Stimulated activated CD4-positive, alpha-beta T cell treated with anti-CD3 and anti-CD28 coated beads, Interleukin-12 subunit alpha, Interleukin-12 subunit beta, amount 100 ng/mL, for 4 hours (primary cell): ENCODE data around the gene SAFB2.
"Not testable (repeated sequence)": the region's sequence is repeated elsewhere in the genome, so short reads cannot be mapped to it uniquely, and the experiment has no call there.

Experiments
- DNase-seq: peaks from one replicate; pipeline ENCODE4 v3.0.0-alpha.2; 2020

The SAFB2 gene

DNA sequence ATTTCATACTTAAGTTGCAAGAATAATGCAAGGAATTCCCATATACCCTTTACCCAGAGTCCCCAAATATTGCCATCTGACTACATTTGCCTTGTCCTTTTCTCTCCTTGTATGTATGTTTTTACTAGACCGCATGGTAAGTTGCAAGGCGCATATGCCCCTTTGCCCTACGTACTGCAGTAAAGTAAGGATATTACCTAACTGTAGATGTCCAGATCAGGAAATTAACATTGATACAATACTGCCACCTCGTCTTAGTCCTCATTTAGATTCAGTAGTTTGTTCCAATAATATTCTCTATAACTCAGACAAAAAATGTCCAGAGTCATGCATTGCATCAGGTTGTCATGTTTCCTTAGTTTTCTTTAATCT is 9.7 kb upstream of the SAFB2 start:
- DNase-seq: no peak

GRCh38 chr19:5631567-5632240 is 9.1 kb upstream of the SAFB2 start:
- DNase-seq: no peak

GRCh38 chr19:5628919-5629481 is 6.4 kb upstream of the SAFB2 start:
- DNase-seq: no peak

DNA sequence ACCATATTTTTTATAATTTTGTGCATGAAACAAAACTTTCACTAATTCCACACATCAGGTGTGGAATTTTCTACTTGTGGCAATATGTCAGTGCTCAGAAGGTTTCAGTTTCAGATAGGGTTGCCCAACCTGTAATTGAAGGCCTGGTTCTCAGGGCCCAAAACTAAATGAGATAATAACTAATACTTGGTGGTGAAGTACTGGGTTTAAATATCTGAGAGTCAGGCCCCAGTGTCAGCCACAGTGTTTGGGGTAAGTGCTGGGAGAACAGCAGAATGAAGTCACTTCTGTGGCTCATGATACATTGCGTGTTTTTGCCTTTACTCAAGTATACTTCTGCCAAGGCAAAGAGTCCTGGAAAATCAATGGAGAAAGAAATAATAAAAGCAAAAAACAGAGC is 5.9 kb upstream of the SAFB2 start:
- no peak for DNase-seq

DNA sequence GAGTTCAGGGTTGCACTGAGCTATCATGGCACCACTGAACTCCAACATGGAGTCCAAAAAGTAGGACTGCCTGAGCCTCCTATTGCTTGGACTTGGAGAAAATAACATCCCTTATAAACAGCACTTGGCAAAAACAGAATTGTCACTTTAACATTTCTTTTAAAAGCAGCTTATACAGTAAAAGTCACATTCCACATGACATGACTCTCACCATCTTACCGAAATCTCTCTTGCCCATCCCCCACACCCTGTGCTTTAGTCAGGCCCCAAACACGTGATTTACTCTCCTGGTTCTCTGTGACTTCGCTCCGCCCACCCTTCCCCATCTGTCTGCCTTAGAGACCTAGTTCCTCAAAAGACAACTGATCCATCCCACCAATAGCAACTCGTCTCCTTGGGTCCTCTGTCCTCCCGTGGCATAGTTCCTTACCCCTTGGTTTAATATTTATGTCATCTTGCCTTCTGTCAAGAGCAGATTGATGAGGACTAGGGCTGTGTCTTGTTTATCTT is 4.9 kb upstream of the SAFB2 start:
- peak; percentile 25 for DNase-seq

GRCh38 chr19:5625641-5626040 is 3.1 kb upstream of the SAFB2 start:
- no peak for DNase-seq

DNA sequence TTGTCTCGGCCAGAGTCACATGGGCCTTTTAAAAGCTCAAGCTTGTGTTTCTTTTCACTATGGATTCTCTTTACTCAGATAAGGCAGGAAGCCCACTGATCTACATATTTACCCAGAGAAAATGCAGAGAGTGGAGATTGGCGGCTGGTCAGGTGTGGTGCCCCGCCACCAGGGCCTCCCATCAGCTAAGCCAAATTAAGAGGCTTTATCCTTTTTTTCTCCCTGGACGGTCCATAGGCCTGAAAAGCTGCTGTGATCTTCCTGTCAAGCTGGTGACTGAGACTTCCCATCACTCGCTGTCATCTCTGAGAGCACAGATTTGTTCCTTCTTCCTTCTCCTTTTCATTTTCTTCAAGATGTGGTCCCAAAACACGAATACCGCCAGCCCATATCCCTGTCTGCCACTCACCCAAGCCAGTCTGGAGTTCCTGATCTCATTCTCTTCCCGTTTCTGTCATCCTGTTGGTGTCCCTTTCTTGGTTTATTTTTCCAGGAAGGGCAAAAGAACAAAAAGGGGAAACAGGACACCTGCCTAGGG is 2.2 kb upstream of the SAFB2 start:
- no peak for DNase-seq

DNA sequence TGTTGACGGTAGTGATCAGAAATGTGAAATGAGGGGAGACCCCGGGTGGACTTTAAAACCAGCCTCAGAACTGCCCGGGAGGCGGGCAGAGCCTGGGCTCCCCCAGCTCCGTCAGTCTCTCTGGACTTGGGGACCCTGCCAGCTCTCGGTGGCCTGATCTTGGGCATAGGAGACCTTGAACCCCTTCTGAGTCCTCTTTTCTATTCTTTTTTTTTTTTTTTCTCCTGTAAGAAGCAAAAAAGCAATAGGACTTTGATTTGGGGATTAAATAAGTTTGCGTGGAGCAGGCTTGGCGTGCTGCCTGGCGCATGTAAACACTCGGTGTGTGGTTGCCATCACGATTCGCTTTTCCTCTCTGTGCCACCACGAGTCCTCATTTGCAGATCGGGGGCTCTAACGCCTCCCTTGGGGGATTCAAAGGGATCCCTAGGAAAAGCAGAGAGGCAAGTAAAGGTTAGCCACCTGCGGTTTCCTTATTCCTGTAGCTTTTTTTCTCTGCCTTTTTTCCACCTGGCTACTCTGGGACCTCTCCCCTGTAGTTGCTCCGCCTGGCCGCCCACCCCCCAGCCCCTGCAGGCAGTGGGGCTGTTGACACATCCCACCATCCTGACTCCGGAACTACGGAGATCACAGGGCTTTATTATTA is 1.6 kb upstream of the SAFB2 start:
- peak; percentile 8 for DNase-seq

GRCh38 chr19:5623397-5624017 is 931 bp upstream of the SAFB2 start:
- DNase-seq: peak; percentile 7

DNA sequence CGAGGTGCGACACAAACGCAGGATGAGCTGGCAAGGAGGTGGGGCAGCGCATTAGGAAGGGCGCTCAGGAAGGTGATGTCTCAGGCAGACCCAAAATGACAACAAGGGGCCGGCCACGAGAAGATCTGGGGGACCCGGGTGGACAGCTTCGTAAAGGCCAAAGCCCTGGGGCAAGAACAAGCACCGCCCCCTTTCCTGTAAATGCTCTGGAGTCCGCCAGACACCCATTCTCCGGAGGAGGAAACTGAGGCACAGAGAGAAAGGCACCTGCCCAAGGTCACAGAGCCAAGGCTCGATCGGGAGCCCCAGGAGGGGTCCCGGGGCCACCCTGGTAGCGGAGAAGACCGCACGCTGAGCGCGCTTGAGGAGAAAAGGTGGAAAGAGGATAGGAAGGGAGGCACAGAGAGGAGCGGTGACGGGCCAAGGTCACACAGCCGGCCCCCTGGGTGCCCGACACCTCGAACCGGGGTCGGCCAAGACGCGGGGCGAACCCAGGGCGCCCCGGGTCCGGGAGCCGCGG is 571 bp downstream of the SAFB2 start:
- DNase-seq: peak; percentile 19

GRCh38 chr19:5621311-5621944 is 1.1 kb downstream of the SAFB2 start:
- no peak for DNase-seq

DNA sequence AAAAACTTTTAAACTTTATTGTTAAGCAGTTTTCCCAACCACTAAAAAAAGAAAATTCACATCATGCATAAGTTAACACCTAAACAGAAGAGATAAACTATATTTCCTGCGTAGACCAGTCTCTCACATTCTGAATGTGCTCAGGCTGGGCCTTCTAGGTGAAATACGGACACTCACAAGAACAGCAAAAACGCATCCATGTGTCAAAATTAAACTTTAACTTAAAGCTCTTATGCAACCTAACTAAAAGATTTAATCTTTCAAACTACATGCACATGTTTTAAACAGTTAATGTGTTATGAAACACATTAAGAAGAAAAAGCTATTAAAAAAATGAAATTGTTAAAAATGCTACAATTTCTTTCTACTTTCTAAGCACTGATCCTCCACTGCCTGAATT is 2.6 kb downstream of the SAFB2 start:
- no peak for DNase-seq

DNA sequence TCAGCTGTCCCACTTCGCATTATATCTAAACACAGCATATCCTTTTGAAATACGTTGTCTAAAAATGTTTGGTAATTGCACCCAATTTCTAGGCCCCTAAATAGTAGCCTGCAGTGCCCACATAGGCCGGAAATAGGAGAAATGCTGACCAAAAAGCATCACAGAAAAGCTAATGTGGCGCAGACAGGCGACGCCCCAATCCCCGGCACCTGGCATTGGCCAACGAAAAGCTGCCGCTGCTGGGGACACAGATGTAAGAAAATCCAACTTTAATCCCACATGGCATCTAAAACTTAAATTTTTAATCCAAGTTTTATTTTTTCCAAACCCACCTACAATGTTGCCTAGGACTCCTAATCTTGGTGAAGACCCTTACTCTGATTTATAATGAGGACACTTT is 4.0 kb downstream of the SAFB2 start:
- no peak for DNase-seq

- no peak for DNase-seq
Measured at GRCh38 chr19:5617080-5617479, 5.5 kb downstream of the SAFB2 start.

DNA sequence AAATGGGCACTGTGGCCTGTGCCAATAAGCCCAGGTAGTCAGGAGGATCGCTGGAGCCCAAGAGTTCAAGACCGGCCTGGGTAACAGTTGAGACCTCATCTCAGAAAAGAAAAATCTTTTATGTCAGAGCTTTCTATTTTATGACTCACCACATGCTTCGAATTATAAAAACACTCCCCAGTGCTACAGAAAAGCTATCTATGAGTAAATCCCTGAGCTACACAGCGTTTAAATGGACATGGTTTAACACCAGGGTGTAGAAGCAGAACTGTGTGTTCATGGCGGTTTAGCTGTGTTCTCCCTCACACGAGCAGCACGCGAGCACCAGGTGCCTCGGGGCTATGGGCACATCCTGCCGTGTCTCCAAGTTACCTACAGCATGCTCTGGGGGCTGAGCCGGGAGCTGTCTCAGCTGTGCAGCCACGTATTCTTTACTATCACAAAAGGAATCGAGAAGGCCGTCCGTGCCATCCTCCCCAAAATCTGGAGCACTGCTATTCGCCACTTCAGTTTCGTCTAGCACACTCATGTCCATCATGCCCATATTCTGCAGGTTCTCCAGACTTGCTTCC is 6.7 kb downstream of the SAFB2 start:
- no peak for DNase-seq

GRCh38 chr19:5612891-5613865 is 9.4 kb downstream of the SAFB2 start:
- DNase-seq: no peak

DNA sequence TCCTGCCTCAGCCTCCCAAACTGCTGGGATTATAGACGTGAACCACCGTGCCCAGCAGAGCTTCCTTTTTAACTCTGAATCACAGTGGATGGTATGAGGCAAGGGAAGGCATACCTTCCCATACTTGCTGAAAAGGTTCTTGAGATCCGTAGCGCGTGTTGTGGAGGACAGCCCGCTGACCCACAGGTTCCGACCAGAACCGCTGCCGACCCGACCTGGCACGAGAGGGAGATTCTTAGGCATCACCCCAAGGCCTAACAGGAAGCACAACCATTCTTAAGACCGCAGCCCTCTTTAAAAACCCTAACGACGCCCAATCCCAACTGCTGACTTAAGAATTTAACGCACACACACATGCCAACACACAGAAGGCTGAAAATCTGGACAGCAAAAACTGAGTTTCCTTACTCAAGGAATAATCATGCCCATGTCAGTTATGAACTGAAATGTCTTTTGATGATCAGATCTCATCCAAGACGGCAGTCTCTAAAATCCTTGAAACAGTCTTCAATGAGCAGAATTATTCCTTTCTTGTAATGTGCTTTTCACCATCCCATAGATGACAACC is 12.6 kb downstream of the SAFB2 start:
- no peak for DNase-seq

DNA sequence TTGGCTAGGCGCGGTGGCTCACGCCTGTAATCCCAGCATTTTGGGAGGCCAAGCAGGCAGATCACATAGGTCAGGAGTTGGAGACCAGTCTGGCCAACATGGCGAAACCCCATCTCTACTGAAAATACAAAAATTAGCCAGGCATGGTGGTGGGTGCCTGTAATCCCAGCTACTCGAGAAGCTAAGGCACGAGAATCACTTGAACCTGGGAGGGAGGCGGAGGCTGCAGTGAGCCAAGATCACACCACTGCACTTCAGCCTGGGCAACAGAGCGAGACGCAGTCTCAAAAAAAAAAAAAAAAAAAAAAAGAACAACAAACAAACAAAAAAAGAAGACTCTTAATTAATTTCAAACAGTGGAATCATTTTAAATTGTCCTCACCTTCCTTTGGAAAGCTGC is 13.8 kb downstream of the SAFB2 start:
- DNase-seq: not testable (repeated sequence)

- DNase-seq: no peak
Measured at GRCh38 chr19:5608291-5608690, 14.3 kb downstream of the SAFB2 start.

DNA sequence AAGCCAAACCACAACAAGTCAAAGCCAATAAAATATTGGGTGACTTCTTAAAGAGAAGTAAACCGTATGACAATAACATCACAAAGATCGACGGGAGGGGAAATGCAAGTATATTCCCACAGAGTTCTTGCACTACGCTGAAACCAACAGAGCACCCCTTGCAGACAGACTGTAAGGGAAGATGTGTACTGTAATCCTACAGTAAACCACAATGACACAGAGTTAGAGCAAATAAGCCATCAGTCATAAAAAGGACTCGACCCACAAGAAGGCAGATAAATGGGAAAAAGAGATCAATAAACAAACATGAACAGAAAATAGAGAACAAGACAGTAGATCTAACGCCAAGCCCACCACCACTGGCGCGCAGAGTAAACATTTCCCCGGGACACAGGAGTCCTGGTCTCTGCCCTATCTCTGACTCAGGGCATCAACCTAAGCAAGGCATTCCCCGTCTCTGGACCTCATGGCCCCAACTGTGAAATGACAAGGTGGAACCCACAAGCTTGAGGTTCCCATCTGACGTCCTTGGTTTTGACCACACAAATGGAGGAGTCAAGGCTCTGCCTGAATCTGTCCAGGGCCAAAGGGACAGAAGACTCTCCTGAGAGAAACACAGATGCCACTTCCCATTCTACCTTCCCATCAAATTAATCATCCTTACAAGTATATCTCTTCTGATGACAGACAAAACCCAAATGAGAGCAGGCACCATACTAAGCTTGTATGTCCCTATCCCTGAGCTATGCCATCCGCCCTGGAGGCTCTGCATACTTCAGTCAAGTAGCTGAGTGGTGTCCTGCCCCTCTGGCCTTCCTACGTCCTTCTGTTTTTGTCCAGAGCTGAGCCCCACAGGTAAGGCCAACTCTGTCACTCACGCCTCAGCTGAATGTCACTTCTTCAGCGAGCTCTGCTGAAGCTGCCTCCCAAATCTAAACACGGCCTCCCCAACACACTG is 15.0 kb downstream of the SAFB2 start:
- no peak for DNase-seq
